A549 (cell line): Measurements from ENCODE around the gene SUPT20H.

Source experiments
- CBX2 ChIP-seq: fragments of 200-600 bp; sonication (generic); IDR thresholded peaks from 2 replicates; pipeline ENCODE4 v1.6.1; 2016; ENCODE audit warnings: low read depth, mild to moderate bottlenecking, borderline replicate concordance
- CBX8 ChIP-seq: fragments of 200-600 bp; sonication (generic); IDR thresholded peaks from 2 replicates; pipeline ENCODE4 v1.6.1; 2016
- E2F6 ChIP-seq: IDR thresholded peaks from 2 replicates; pipeline ENCODE4 v1.6.1; 2012; ENCODE audit warnings: low read depth, borderline replicate concordance
- EP300 ChIP-seq, 2 experiments: fragments of >200 bp; sonication (Bioruptor Twin); formaldehyde crosslinking; IDR thresholded peaks; 2 replicates in 1 of 2; 3 replicates in 1 of 2; pipeline ENCODE4 v1.6.1; 2016 to 2017
- FOSL2 ChIP-seq, 2 experiments: fragments of 450-650 bp in 1 of 2; fragments of >200 bp in 1 of 2; sonication (Bioruptor Twin) in 1 of 2; formaldehyde crosslinking; IDR thresholded peaks; 2 replicates each; pipeline versions ENCODE4 v1.5.0 to v1.6.1; 2016 to 2020; ENCODE audit warnings: mild to moderate bottlenecking in 1 of 2, moderate library complexity in 1 of 2
- JUNB ChIP-seq: fragments of >200 bp; sonication (Bioruptor Twin); formaldehyde crosslinking; IDR thresholded peaks from 2 replicates; pipeline ENCODE4 v1.6.1; 2016
- PBX3 ChIP-seq: IDR thresholded peaks from 2 replicates; pipeline ENCODE4 v1.6.1; 2012
- PHF8 ChIP-seq: fragments of 200-600 bp; sonication (generic); IDR thresholded peaks from 2 replicates; pipeline ENCODE4 v1.6.1; 2016; ENCODE audit warnings: low read depth, mild to moderate bottlenecking, antibody characterized with exemption, moderate library complexity, borderline replicate concordance
- POLR2A ChIP-seq: IDR thresholded peaks from 2 replicates; pipeline ENCODE4 v1.6.1; 2012; ENCODE audit warnings: mild to moderate bottlenecking, low read length
- RCOR1 ChIP-seq: fragments of 150-350 bp; IDR thresholded peaks from 2 replicates; pipeline ENCODE4 v1.6.1; 2014; ENCODE audit warnings: antibody characterized with exemption, low read length, low read depth
- SMC3 ChIP-seq: fragments of >200 bp; sonication (Bioruptor Twin); formaldehyde crosslinking; IDR thresholded peaks from 3 replicates; pipeline ENCODE4 v1.6.1; 2018; ENCODE audit warnings: inconsistent platforms
- TF ChIP-seq, protein P1 (sequence below): fragments of >200 bp; sonication (Bioruptor Twin); formaldehyde crosslinking; IDR thresholded peaks from 3 replicates; pipeline ENCODE4 v1.5.1; 2016

DNA sequence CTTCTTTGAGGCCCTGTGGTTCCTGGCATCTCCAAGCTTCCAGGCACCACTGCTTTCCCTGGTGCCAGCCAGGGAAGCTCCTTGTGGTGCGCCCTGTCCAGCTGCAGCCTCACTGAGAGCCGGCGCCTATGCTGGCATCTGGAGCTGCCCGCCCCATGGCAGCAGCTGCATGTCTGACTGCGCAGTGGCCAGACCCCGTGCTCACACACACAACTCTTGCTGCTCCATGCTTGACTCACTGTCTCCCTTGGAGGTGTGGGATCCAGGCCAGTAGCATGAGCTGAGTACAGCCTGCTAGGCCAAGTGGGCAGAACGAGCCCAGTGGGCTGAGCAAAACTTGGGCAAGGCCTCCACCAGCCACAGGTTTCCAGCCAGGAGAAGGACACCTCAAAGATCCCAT, 11.5 kb upstream of the SUPT20H start:
- TF ChIP-seq FOSL2 (IDR thresholded peaks at IDR 0.05): no peak
- no peak for TF ChIP-seq FOSL2 (CRISPR knock-in tag; IDR thresholded peaks at IDR 0.05)
- no peak for TF ChIP-seq CBX8
- TF ChIP-seq CBX2: no peak
- TF ChIP-seq, protein P1, sequence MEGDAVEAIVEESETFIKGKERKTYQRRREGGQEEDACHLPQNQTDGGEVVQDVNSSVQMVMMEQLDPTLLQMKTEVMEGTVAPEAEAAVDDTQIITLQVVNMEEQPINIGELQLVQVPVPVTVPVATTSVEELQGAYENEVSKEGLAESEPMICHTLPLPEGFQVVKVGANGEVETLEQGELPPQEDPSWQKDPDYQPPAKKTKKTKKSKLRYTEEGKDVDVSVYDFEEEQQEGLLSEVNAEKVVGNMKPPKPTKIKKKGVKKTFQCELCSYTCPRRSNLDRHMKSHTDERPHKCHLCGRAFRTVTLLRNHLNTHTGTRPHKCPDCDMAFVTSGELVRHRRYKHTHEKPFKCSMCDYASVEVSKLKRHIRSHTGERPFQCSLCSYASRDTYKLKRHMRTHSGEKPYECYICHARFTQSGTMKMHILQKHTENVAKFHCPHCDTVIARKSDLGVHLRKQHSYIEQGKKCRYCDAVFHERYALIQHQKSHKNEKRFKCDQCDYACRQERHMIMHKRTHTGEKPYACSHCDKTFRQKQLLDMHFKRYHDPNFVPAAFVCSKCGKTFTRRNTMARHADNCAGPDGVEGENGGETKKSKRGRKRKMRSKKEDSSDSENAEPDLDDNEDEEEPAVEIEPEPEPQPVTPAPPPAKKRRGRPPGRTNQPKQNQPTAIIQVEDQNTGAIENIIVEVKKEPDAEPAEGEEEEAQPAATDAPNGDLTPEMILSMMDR: no peak
- TF ChIP-seq POLR2A: no peak
- no peak for TF ChIP-seq E2F6
- TF ChIP-seq EP300 (IDR thresholded peaks at IDR 0.05): no peak
- TF ChIP-seq RCOR1: no peak
- no peak for TF ChIP-seq PHF8
- no peak for TF ChIP-seq JUNB
- no peak for TF ChIP-seq PBX3
- TF ChIP-seq SMC3: no peak
